ENCODE measurements around the gene LEFTY2. TPM values are rescaled to one million over a fixed set of nuclear protein-coding genes. Genes with fewer than 3 reads are reported as not detected.

LEFTY2 gene
- total and polyA plus RNA-seq, 2 donors: 0.33 to 1.5 TPM

- DNase-seq (ENCODE audit: low read depth in 6 of 9, low spot score in 9 of 9): no peak
- peaks cover 4 to 20% of the 10 kb centered on the region in 2 donors for H3K4me1 ChIP-seq (ENCODE audit: control insufficient read depth in 2 of 2, insufficient read depth in 2 of 2, low read length in 2 of 2)
- H3K4me3 ChIP-seq (ENCODE audit: low read length in 2 of 2): no peak overlapping the region
- H3K27me3 ChIP-seq (ENCODE audit: control insufficient read depth in 2 of 2, insufficient read depth in 1 of 2, low read length in 1 of 2): no peaks in the 10 kb centered on the region
- WGBS: 97% methylated on average over 6 of the region's 6 CpGs
- no peaks in the 10 kb centered on the region for H3K36me3 ChIP-seq (ENCODE audit: control insufficient read depth in 2 of 2, insufficient read depth in 2 of 2, low read length in 1 of 2)
- no peaks in the 10 kb centered on the region for H3K9me3 ChIP-seq (ENCODE audit: control insufficient read depth in 2 of 2, insufficient read depth in 1 of 2, low read length in 1 of 2)
- no peak overlapping the region for H3K27ac ChIP-seq (ENCODE audit: low read depth in 1 of 2, low read length in 1 of 2)
Measured at GRCh38 chr1:225906467-225906866, 34.6 kb downstream of the LEFTY2 start.

- Histone ChIP-seq H3K4me3 (ENCODE audit: low read length in 2 of 2) (no peak overlapping the region), H3K36me3 (ENCODE audit: control insufficient read depth in 2 of 2, insufficient read depth in 2 of 2, low read length in 1 of 2) (no peaks in the 10 kb centered on the region), H3K9me3 (ENCODE audit: control insufficient read depth in 2 of 2, insufficient read depth in 1 of 2, low read length in 1 of 2) (no peaks in the 10 kb centered on the region), H3K27ac (ENCODE audit: low read depth in 1 of 2, low read length in 1 of 2) (no peak overlapping the region), H3K27me3 (ENCODE audit: control insufficient read depth in 2 of 2, insufficient read depth in 1 of 2, low read length in 1 of 2) (no peaks in the 10 kb centered on the region), H3K4me1 (ENCODE audit: control insufficient read depth in 2 of 2, insufficient read depth in 2 of 2, low read length in 2 of 2) (peaks cover 0 to 10% of the 10 kb centered on the region in 2 donors)
- DNase-seq (ENCODE audit: low read depth in 6 of 9, low spot score in 9 of 9): no peak
- WGBS: 96% methylated on average over 4 of the region's 4 CpGs
Measured at GRCh38 chr1:225903623-225904022, 37.4 kb downstream of the LEFTY2 start.

DNA sequence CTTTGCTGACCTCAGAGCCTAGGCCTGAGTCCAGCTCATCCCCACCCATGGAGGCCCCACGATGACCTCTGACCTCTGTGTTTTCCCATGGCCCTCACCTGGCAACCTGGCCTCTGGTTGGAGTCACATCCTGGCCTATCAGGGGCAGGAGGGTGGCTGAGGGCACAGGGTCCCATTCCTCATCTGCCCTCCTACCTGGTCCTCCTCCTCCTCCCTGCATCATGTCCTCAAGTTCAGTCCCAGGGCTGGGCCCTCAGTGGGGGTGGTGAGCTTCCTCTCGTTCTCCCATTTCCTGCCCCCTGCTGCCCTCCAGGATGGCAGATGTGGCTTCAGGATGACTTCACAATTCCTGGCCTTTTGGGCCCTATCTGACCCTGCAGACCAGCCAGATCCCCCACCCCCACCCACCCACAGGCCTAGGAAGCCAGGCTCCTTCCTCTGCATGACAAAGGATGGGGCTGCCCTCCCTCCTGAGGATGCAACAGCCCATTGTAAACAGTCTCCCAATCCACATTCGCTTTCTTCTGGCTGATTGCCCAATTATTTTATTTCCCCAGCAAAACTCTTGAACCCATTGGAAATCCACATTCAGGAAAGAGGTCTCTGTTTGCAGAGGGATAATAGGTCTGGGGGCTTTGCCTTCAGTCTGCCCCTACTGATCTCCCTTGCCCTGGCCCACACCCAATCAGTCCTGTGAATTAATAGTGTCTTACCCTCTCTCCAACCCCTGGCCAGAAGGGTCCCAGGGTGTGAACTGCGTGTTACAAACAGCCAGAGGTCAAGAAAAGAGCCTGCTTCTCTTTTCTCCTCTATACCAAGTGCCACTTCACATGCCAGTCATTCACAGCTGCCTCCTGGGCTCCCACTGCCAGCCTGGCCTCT lies 41.7 kb downstream of the LEFTY2 start:
- Histone ChIP-seq H3K4me3 (ENCODE audit: low read length in 2 of 2) (no peak overlapping the region), H3K27ac (ENCODE audit: low read depth in 1 of 2, low read length in 1 of 2) (no peak overlapping the region), H3K9me3 (ENCODE audit: control insufficient read depth in 2 of 2, insufficient read depth in 1 of 2, low read length in 1 of 2) (no peaks in the 10 kb centered on the region), H3K27me3 (ENCODE audit: control insufficient read depth in 2 of 2, insufficient read depth in 1 of 2, low read length in 1 of 2) (no peaks in the 10 kb centered on the region), H3K4me1 (ENCODE audit: control insufficient read depth in 2 of 2, insufficient read depth in 2 of 2, low read length in 2 of 2) (peaks cover 20 to 35% of the 10 kb centered on the region in 2 donors), H3K36me3 (ENCODE audit: control insufficient read depth in 2 of 2, insufficient read depth in 2 of 2, low read length in 1 of 2) (no peaks in the 10 kb centered on the region)
- no peak for DNase-seq (ENCODE audit: low read depth in 6 of 9, low spot score in 9 of 9)
- WGBS: 92% methylated on average over 4 of the region's 4 CpGs

- 82% methylated on average over 19 of the region's 19 CpGs for WGBS
- Histone ChIP-seq H3K27me3 (ENCODE audit: control insufficient read depth in 2 of 2, insufficient read depth in 1 of 2, low read length in 1 of 2) (no peaks in the 10 kb centered on the region), H3K36me3 (ENCODE audit: control insufficient read depth in 2 of 2, insufficient read depth in 2 of 2, low read length in 1 of 2) (no peaks in the 10 kb centered on the region), H3K9me3 (ENCODE audit: control insufficient read depth in 2 of 2, insufficient read depth in 1 of 2, low read length in 1 of 2) (no peaks in the 10 kb centered on the region), H3K4me3 (ENCODE audit: low read length in 2 of 2) (no peak overlapping the region), H3K27ac (ENCODE audit: low read depth in 1 of 2, low read length in 1 of 2) (peak overlapping the region; percentile 79 to 91), H3K4me1 (ENCODE audit: control insufficient read depth in 2 of 2, insufficient read depth in 2 of 2, low read length in 2 of 2) (peaks cover 20 to 35% of the 10 kb centered on the region in 2 donors)
- peak in 2 of 9 donors; percentile 34 to 61 for DNase-seq (ENCODE audit: low read depth in 6 of 9, low spot score in 9 of 9)
Measured at GRCh38 chr1:225897595-225898514, 43.2 kb downstream of the LEFTY2 start.

GRCh38 chr1:225896937-225897549 lies 44.0 kb downstream of the LEFTY2 start:
- H3K9me3 ChIP-seq (ENCODE audit: control insufficient read depth in 2 of 2, insufficient read depth in 1 of 2, low read length in 1 of 2): no peaks in the 10 kb centered on the region
- H3K4me3 ChIP-seq (ENCODE audit: low read length in 2 of 2): no peak overlapping the region
- no peaks in the 10 kb centered on the region for H3K27me3 ChIP-seq (ENCODE audit: control insufficient read depth in 2 of 2, insufficient read depth in 1 of 2, low read length in 1 of 2)
- peak overlapping the region; percentile 79 to 91 for H3K27ac ChIP-seq (ENCODE audit: low read depth in 1 of 2, low read length in 1 of 2)
- DNase-seq (ENCODE audit: low read depth in 6 of 9, low spot score in 9 of 9): peak in 7 of 9 donors; percentile 78 to 94 (median 84)
- H3K36me3 ChIP-seq (ENCODE audit: control insufficient read depth in 2 of 2, insufficient read depth in 2 of 2, low read length in 1 of 2): no peaks in the 10 kb centered on the region
- H3K4me1 ChIP-seq (ENCODE audit: control insufficient read depth in 2 of 2, insufficient read depth in 2 of 2, low read length in 2 of 2): peaks cover 20 to 35% of the 10 kb centered on the region in 2 donors
- 18% methylated on average over 7 of the region's 7 CpGs for whole genome bisulfite sequencing

DNA sequence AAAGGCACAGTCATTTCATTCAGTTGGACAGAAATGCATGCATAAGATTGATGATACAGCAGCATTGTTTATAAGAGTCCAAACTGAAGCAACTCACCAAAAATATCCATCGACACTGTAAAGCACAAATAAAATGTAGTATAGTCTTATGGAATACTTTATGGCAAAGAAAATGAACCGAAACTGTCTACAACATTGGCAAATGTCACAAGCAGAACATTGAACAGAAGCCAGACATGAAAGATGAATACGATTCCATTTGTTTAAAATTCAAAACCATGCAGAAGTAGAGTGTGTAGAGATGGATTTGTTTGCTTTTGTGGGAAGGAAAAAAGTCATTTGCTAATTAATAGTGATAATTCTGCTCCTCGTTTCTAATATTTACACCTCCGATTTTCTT lies 44.5 kb downstream of the LEFTY2 start:
- Histone ChIP-seq H3K9me3 (ENCODE audit: control insufficient read depth in 2 of 2, insufficient read depth in 1 of 2, low read length in 1 of 2) (no peaks in the 10 kb centered on the region), H3K27ac (ENCODE audit: low read depth in 1 of 2, low read length in 1 of 2) (no peak overlapping the region), H3K4me1 (ENCODE audit: control insufficient read depth in 2 of 2, insufficient read depth in 2 of 2, low read length in 2 of 2) (peaks cover 20 to 35% of the 10 kb centered on the region in 2 donors), H3K27me3 (ENCODE audit: control insufficient read depth in 2 of 2, insufficient read depth in 1 of 2, low read length in 1 of 2) (no peaks in the 10 kb centered on the region), H3K36me3 (ENCODE audit: control insufficient read depth in 2 of 2, insufficient read depth in 2 of 2, low read length in 1 of 2) (no peaks in the 10 kb centered on the region), H3K4me3 (ENCODE audit: low read length in 2 of 2) (no peak overlapping the region)
- DNase-seq (ENCODE audit: low read depth in 6 of 9, low spot score in 9 of 9): peak in 1 of 9 donors; percentile 20
- 92% methylated on average over 5 of the region's 5 CpGs for WGBS

- H3K4me1 ChIP-seq (ENCODE audit: control insufficient read depth in 2 of 2, insufficient read depth in 2 of 2, low read length in 2 of 2): peaks cover 8 to 11% of the 10 kb centered on the region in 2 donors
Measured at GRCh38 chr1:225892307-225892706, 48.7 kb downstream of the LEFTY2 start.

GRCh38 chr1:225891229-225891972 lies 49.6 kb downstream of the LEFTY2 start:
- H3K27me3 ChIP-seq (ENCODE audit: control insufficient read depth in 2 of 2, insufficient read depth in 1 of 2, low read length in 1 of 2): peaks cover 0 to 16% of the 10 kb centered on the region in 2 donors

More at GRCh38 chr1:225892307-225892706, 48.7 kb downstream of the LEFTY2 start:
- Histone ChIP-seq H3K4me3 (ENCODE audit: low read length in 2 of 2) (no peak overlapping the region), H3K27me3 (ENCODE audit: control insufficient read depth in 2 of 2, insufficient read depth in 1 of 2, low read length in 1 of 2) (peaks cover 0 to 8% of the 10 kb centered on the region in 2 donors), H3K36me3 (ENCODE audit: control insufficient read depth in 2 of 2, insufficient read depth in 2 of 2, low read length in 1 of 2) (no peaks in the 10 kb centered on the region), H3K27ac (ENCODE audit: low read depth in 1 of 2, low read length in 1 of 2) (no peak overlapping the region), H3K9me3 (ENCODE audit: control insufficient read depth in 2 of 2, insufficient read depth in 1 of 2, low read length in 1 of 2) (no peaks in the 10 kb centered on the region)
- DNase-seq (ENCODE audit: low read depth in 6 of 9, low spot score in 9 of 9): no peak
- 89% methylated on average over 6 of the region's 6 CpGs for WGBS

More at GRCh38 chr1:225891229-225891972, 49.6 kb downstream of the LEFTY2 start:
- Histone ChIP-seq H3K36me3 (ENCODE audit: control insufficient read depth in 2 of 2, insufficient read depth in 2 of 2, low read length in 1 of 2) (no peaks in the 10 kb centered on the region), H3K9me3 (ENCODE audit: control insufficient read depth in 2 of 2, insufficient read depth in 1 of 2, low read length in 1 of 2) (no peaks in the 10 kb centered on the region), H3K4me1 (ENCODE audit: control insufficient read depth in 2 of 2, insufficient read depth in 2 of 2, low read length in 2 of 2) (peaks cover 3 to 7% of the 10 kb centered on the region in 2 donors), H3K4me3 (ENCODE audit: low read length in 2 of 2) (no peak overlapping the region), H3K27ac (ENCODE audit: low read depth in 1 of 2, low read length in 1 of 2) (no peak overlapping the region)
- no peak for DNase-seq (ENCODE audit: low read depth in 6 of 9, low spot score in 9 of 9)
- WGBS: 98% methylated on average over 14 of the region's 14 CpGs

All from thymus (tissue), 11 donors.